GM12892 (cell line): Measurements from ENCODE around the gene TMBIM4.

Experiments
- POLR2A ChIP-seq: IDR thresholded peaks from 2 replicates; pipeline ENCODE4 v1.6.1; 2011; ENCODE audit warnings: low read depth, low read length, control low read depth
- POLR2AphosphoS5 ChIP-seq: IDR thresholded peaks from 2 replicates; pipeline ENCODE4 v1.6.1; 2011; ENCODE audit warnings: low read depth, low read length, control low read depth
- TAF1 ChIP-seq: IDR thresholded peaks from 2 replicates; pipeline ENCODE4 v1.6.1; 2011; ENCODE audit warnings: low read depth, mild to moderate bottlenecking, control low read depth, low read length, borderline replicate concordance

GRCh38 chr12:66199831-66200509 lies 30.2 kb upstream of the TMBIM4 start:
- no peak for TF ChIP-seq POLR2A
- TF ChIP-seq TAF1, result no peak
- TF ChIP-seq POLR2AphosphoS5, result no peak
